Activated CD4-positive, alpha-beta memory T cell treated with anti-CD3 and anti-CD28 coated beads, Interleukin-2, amount 10 ng/mL, durations not matched to agents 7 days and 5 days (primary cell): Measurements from ENCODE around the gene ALPL. TPM values are rescaled to one million over a fixed set of nuclear protein-coding genes. Genes with fewer than 3 reads are reported as not detected.
"Not testable (repeated sequence)": the region's sequence is repeated elsewhere in the genome, so short reads cannot be mapped to it uniquely, and the experiment has no call there.

Experiments used
- CTCF ChIA-PET: fragments of 350-600 bp; sonication (Branson Sonifier 250); formaldehyde crosslinking; loops from one replicate; lab custom pipeline; 2021; ENCODE audit warnings: antibody characterized with exemption, inconsistent platforms; lab: Charles Lee
- POLR2A ChIA-PET: fragments of 350-600 bp; sonication (Branson Sonifier 250); formaldehyde crosslinking; loops from one replicate; lab custom pipeline; 2021; ENCODE audit warnings: antibody characterized with exemption; lab: Charles Lee
- DNase-seq: peaks from one replicate; pipeline ENCODE4 v3.0.0-alpha.2; 2020
- H3K27ac Mint-ChIP-seq: one replicate; pipeline ENCODE4 v1.8.0; 2021; ENCODE audit warnings: mild to moderate bottlenecking, mixed read lengths
- H3K27me3 Mint-ChIP-seq: one replicate; pipeline ENCODE4 v1.8.0; 2021; ENCODE audit warnings: mixed read lengths
- H3K36me3 Mint-ChIP-seq: one replicate; pipeline ENCODE4 v1.8.0; 2021; ENCODE audit warnings: low read depth, mixed read lengths
- H3K4me1 Mint-ChIP-seq: one replicate; pipeline ENCODE4 v1.8.0; 2021; ENCODE audit warnings: mixed read lengths
- H3K4me3 Mint-ChIP-seq: one replicate; pipeline ENCODE4 v1.8.0; 2021; ENCODE audit warnings: mild to moderate bottlenecking, mixed read lengths
- H3K9me3 Mint-ChIP-seq: one replicate; pipeline ENCODE4 v1.8.0; 2021; ENCODE audit warnings: mixed read lengths
- total RNA-seq, 2 experiments: library from RNA; stranded (reverse); gene quantifications; one replicate each; pipeline ENCODE4 v1.2.3, GENCODE V29; 2021

Gene ALPL
- total RNA-seq, 2 experiments from 2014 or later = not detected

DNA sequence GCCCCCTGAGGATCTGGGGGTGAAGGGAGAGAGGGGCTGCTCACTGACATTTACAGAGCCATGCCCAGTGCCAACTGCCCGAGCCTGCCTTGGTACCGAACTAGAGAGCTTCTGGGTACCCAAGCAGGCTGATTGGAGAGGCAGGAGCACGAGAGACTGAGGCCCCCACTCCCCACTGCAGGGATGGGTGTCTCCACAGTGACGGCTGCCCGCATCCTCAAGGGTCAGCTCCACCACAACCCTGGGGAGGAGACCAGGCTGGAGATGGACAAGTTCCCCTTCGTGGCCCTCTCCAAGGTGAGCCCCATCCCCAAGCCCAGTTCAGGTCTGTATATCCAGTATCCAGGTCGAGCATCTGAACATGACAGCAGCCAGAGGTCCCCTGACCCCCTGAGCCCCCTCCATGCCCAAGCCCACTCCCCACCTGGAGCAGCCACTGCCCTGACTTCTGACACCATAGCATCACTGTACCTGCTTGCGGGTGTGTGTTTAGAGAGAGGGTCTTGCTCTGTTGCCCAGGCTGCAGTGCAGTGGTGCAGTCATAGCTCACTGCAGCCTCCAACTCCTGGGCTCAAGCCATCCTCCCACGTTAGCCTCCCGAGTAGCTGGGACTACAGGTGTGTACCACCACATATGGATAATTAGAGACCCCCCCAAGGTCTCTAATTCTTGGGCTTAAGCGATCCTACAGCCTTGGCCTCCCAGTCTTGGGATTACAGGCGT lies 51.9 kb downstream of the ALPL start:
- Mint-ChIP-seq H3K36me3 (no peaks in the 10 kb centered on the region), H3K9me3 (no peaks in the 10 kb centered on the region), H3K4me1 (no peaks in the 10 kb centered on the region), H3K27ac (no peak overlapping the region), H3K27me3 (peaks cover 4% of the 10 kb centered on the region), H3K4me3 (no peak overlapping the region)
- CTCF ChIA-PET = no interaction called here
- no peak for DNase-seq
- POLR2A ChIA-PET = no interaction called here

GRCh38 chr1:21562896-21563295 lies 53.7 kb downstream of the ALPL start:
- ChIA-PET CTCF (no interaction called here), POLR2A (no interaction called here)
- no peak overlapping the region for H3K4me3 Mint-ChIP-seq
- H3K9me3 Mint-ChIP-seq = no peaks in the 10 kb centered on the region
- no peak overlapping the region for H3K27ac Mint-ChIP-seq
- no peaks in the 10 kb centered on the region for H3K27me3 Mint-ChIP-seq
- no peaks in the 10 kb centered on the region for H3K4me1 Mint-ChIP-seq
- no peak for DNase-seq
- H3K36me3 Mint-ChIP-seq = no peaks in the 10 kb centered on the region

GRCh38 chr1:21563971-21564370 lies 54.7 kb downstream of the ALPL start:
- Mint-ChIP-seq H3K4me3 (no peak overlapping the region), H3K27me3 (no peaks in the 10 kb centered on the region), H3K27ac (no peak overlapping the region), H3K9me3 (no peaks in the 10 kb centered on the region), H3K4me1 (no peaks in the 10 kb centered on the region), H3K36me3 (no peaks in the 10 kb centered on the region)
- POLR2A ChIA-PET = no interaction called here
- CTCF ChIA-PET = no interaction called here
- DNase-seq = no peak

DNA sequence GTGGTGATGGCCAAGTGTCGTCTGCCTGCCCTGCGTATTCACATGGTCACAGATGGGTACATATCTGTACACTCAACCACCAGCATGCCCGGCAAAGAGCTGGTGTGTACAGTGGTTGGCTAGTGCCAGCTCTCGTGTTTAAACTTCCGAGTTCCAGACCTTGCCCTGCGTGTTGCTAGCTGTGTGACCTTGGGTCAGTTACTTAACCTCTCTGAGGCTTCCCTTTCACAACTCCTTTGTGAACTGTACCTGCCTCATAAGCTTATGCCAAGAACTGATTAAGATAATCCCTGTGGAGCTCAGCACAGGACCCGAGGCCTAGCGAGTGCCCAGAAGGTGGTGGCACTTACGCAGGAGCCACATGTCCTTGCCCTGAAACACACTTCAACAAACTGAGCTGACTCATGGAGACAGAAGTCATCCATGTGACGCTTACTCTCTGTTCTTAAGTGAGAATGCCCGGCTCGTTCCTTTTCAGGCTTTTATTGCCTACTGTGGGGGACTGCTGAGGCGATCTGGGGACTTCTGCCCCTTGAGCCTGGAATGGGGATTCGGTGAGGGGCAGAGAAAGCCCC lies 55.4 kb downstream of the ALPL start:
- no peak for DNase-seq
- no peak overlapping the region for H3K27ac Mint-ChIP-seq
- H3K27me3 Mint-ChIP-seq = no peaks in the 10 kb centered on the region
- H3K9me3 Mint-ChIP-seq = no peaks in the 10 kb centered on the region
- no peak overlapping the region for H3K4me3 Mint-ChIP-seq
- H3K4me1 Mint-ChIP-seq = no peaks in the 10 kb centered on the region
- H3K36me3 Mint-ChIP-seq = no peaks in the 10 kb centered on the region
- ChIA-PET CTCF (no interaction called here), POLR2A (no interaction called here)

- CTCF ChIA-PET = no interaction called here
- Mint-ChIP-seq H3K27me3 (no peaks in the 10 kb centered on the region), H3K4me1 (no peaks in the 10 kb centered on the region), H3K9me3 (no peaks in the 10 kb centered on the region), H3K36me3 (no peaks in the 10 kb centered on the region), H3K4me3 (no peak overlapping the region), H3K27ac (no peak overlapping the region)
- POLR2A ChIA-PET = no interaction called here
- no peak for DNase-seq
Observed at GRCh38 chr1:21565285-21565684, 56.1 kb downstream of the ALPL start.

GRCh38 chr1:21566361-21566760 lies 57.1 kb downstream of the ALPL start:
- POLR2A ChIA-PET, H3K4me1 Mint-ChIP-seq, DNase-seq, H3K27me3 Mint-ChIP-seq, CTCF ChIA-PET, H3K36me3 Mint-ChIP-seq, H3K9me3 Mint-ChIP-seq, H3K27ac Mint-ChIP-seq, H3K4me3 Mint-ChIP-seq: not testable (repeated sequence)

GRCh38 chr1:21567241-21568005 lies 58.2 kb downstream of the ALPL start:
- no peak overlapping the region for H3K27ac Mint-ChIP-seq
- H3K27me3 Mint-ChIP-seq = no peaks in the 10 kb centered on the region
- no peaks in the 10 kb centered on the region for H3K36me3 Mint-ChIP-seq
- no peaks in the 10 kb centered on the region for H3K9me3 Mint-ChIP-seq
- no peak for DNase-seq
- no peak overlapping the region for H3K4me3 Mint-ChIP-seq
- ChIA-PET POLR2A (no interaction called here), CTCF (no interaction called here)
- H3K4me1 Mint-ChIP-seq = no peaks in the 10 kb centered on the region

- Mint-ChIP-seq H3K27ac (no peak overlapping the region), H3K4me1 (no peaks in the 10 kb centered on the region)
Observed at GRCh38 chr1:21568006-21568746, 59.0 kb downstream of the ALPL start.

DNA sequence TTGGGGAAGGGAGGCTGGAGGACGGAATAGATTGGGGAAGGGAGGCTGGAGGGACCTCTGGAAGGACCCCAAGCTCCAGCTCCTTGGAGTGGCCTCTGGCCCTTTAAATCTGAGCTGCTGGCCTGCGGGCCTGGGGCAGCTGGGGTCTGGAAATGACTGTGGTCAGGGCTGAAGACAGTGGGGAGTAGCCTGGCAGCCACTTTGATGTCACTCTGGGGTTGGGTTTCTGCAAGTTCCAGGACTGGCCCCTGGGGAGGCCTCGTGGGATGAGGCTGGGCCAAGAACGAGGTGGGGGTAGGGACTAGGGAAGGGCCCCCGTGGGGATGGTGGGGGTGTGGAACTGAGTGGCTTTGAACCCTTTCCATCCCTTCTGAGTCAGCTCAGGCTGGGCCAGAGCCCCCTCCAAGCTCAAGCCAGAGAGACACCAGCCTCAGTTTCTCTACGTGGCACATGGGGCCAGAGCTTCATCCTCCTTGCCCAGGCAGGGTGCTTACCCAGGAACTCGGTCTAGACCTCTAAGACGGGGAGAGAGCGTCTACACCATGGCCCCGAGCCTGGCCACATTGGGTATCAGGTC lies 59.7 kb downstream of the ALPL start:
- Mint-ChIP-seq H3K36me3 (no peaks in the 10 kb centered on the region), H3K9me3 (no peaks in the 10 kb centered on the region), H3K4me3 (no peak overlapping the region), H3K4me1 (no peaks in the 10 kb centered on the region), H3K27ac (no peak overlapping the region), H3K27me3 (no peaks in the 10 kb centered on the region)
- CTCF ChIA-PET = no interaction called here
- POLR2A ChIA-PET = no interaction called here
- no peak for DNase-seq

More at GRCh38 chr1:21568006-21568746, 59.0 kb downstream of the ALPL start:
- no peak for DNase-seq
- no peaks in the 10 kb centered on the region for H3K27me3 Mint-ChIP-seq
- ChIA-PET CTCF (no interaction called here), POLR2A (no interaction called here)
- H3K4me3 Mint-ChIP-seq = no peak overlapping the region
- H3K9me3 Mint-ChIP-seq = no peaks in the 10 kb centered on the region
- H3K36me3 Mint-ChIP-seq = no peaks in the 10 kb centered on the region

- no peaks in the 10 kb centered on the region for H3K36me3 Mint-ChIP-seq
- POLR2A ChIA-PET = no interaction called here
- no peak for DNase-seq
Observed at GRCh38 chr1:21569820-21570527, 60.8 kb downstream of the ALPL start.

DNA sequence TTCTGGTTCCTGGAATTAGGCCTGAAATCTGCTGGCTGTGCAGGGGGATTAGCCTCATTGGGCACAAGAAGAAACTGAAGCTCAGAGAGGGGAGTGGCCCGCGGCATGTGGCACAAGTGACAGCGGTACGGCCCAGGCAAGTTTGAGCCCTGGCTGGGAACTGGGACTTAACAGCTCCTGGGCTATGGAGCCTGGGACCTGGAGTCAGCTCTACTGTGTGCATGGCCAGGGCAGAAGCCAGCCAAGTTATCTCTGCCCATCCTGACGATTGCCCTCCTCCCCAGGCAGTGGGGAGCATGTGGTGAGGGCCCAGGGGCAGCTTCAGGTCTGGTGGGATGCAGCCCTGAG lies 61.3 kb downstream of the ALPL start:
- CTCF ChIA-PET = no interaction called here
- Mint-ChIP-seq H3K4me3 (no peak overlapping the region), H3K27ac (no peak overlapping the region), H3K36me3 (no peaks in the 10 kb centered on the region), H3K9me3 (no peaks in the 10 kb centered on the region), H3K4me1 (no peaks in the 10 kb centered on the region), H3K27me3 (peaks cover 6% of the 10 kb centered on the region)
- POLR2A ChIA-PET = no interaction called here
- DNase-seq = no peak

More at GRCh38 chr1:21569820-21570527, 60.8 kb downstream of the ALPL start:
- Mint-ChIP-seq H3K27me3 (peaks cover 4% of the 10 kb centered on the region), H3K4me1 (no peaks in the 10 kb centered on the region), H3K9me3 (no peaks in the 10 kb centered on the region), H3K27ac (no peak overlapping the region), H3K4me3 (no peak overlapping the region)
- CTCF ChIA-PET = no interaction called here

DNA sequence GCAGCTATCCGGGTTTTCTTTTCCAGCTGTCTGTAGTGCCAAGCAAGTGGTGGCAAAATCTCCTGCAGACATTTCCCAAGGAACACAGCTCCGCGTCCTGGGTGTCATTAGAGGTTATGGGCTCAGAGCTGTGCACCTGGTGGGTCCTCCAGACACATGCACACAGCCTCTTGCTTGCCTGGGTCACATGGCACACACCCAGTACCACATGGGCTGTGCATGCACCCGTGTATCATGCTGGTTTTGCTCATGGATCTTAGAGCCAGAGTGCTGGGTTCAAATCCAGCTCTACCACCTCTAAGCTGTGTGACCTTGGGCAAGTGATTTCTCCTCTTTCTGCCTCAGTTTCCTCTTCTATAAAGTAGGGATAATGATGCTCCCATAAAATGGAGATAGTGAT lies 61.7 kb downstream of the ALPL start:
- Mint-ChIP-seq H3K36me3 (no peaks in the 10 kb centered on the region), H3K9me3 (no peaks in the 10 kb centered on the region), H3K27ac (no peak overlapping the region), H3K4me3 (no peak overlapping the region), H3K27me3 (peaks cover 6% of the 10 kb centered on the region), H3K4me1 (no peaks in the 10 kb centered on the region)
- POLR2A ChIA-PET = no interaction called here
- CTCF ChIA-PET = no interaction called here
- no peak for DNase-seq
